ENCODE results near the gene RNF130. TPM values are rescaled to one million over a fixed set of nuclear protein-coding genes. Genes with fewer than 3 reads are reported as not detected.
A peak's percentile ranks its signal among the peaks of the same experiment; 100 is the strongest.

RNF130 gene
- total RNA-seq, 2 experiments from 2014 or later = 4.0 to 5.5 TPM

GRCh38 chr5:180079702-180080466 is 8.3 kb upstream of the RNF130 start:
- ChIA-PET POLR2A (interaction anchor here (0.6 to 1.0 kb wide), 2 partner anchors 10 to 54 kb away, joined by 3 read pairs; no protein-coding TSS in a partner anchor), CTCF (interaction anchor here (2.1 to 6.2 kb wide), 2 partner anchors 11 to 278 kb away, joined by 6 to 33 read pairs; no protein-coding TSS in a partner anchor)
- Mint-ChIP-seq H3K36me3 (ENCODE audit: low read depth) (no peaks in the 10 kb centered on the region), H3K9me3 (ENCODE audit: insufficient read depth) (no peaks in the 10 kb centered on the region), H3K4me1 (ENCODE audit: low read depth) (peaks cover 21% of the 10 kb centered on the region), H3K27ac (no peak overlapping the region), H3K4me3 (peak overlapping the region; percentile 16), H3K27me3 (ENCODE audit: low read depth) (peaks cover 33% of the 10 kb centered on the region)
- ATAC-seq = peak; percentile 21
- no peak for DNase-seq

GRCh38 chr5:180078348-180078747 is 6.8 kb upstream of the RNF130 start:
- ChIA-PET CTCF (interaction anchor here (6.2 kb wide), 1 partner anchor 12 kb away, joined by 33 read pairs; no protein-coding TSS in a partner anchor), POLR2A (no interaction called here)
- no peak for ATAC-seq
- H3K4me3 Mint-ChIP-seq = no peak overlapping the region
- H3K4me1 Mint-ChIP-seq (ENCODE audit: low read depth) = peaks cover 21% of the 10 kb centered on the region
- no peaks in the 10 kb centered on the region for H3K9me3 Mint-ChIP-seq (ENCODE audit: insufficient read depth)
- no peaks in the 10 kb centered on the region for H3K36me3 Mint-ChIP-seq (ENCODE audit: low read depth)
- no peak for DNase-seq
- no peak overlapping the region for H3K27ac Mint-ChIP-seq
- peaks cover 40% of the 10 kb centered on the region for H3K27me3 Mint-ChIP-seq (ENCODE audit: low read depth)

DNA sequence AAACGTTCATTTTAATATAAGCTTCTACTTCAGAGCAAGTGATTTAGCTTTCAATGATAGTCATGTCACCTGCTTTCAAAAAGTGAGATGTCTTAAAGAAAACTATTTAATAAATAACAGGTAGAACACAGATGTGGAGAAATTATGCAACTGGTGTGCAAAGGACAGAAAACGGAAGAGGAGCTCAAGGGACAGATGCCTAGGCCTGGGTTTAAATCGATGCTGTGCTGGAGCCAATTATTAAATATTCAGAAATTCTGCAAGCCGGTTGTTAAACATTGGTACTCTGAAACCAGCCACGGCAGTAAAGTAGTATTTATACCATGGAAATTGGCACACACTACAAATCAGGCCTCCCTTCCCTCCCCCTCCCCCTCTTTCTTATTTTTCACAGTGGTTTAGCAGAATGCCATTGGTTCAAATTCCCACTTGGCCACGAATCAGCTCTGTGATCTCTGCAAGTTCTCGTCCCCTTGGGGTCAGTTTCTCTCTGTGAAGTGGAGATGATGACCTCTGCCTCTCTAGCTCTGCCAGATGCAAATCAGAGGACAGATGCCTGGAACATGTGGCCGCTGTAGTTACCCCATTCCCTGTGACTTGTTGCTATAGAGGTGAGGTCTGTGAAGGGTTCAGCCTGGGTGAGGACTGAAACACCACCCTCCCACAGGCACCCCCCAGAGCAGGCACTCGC is 6.2 kb upstream of the RNF130 start:
- ATAC-seq (no peak), DNase-seq (no peak)
- POLR2A ChIA-PET = no interaction called here
- peaks cover 21% of the 10 kb centered on the region for H3K4me1 Mint-ChIP-seq (ENCODE audit: low read depth)
- H3K27me3 Mint-ChIP-seq (ENCODE audit: low read depth) = peaks cover 39% of the 10 kb centered on the region
- no peaks in the 10 kb centered on the region for H3K9me3 Mint-ChIP-seq (ENCODE audit: insufficient read depth)
- CTCF ChIA-PET = interaction anchor here (1.2 to 6.2 kb wide), 2 partner anchors 13 to 33 kb away, joined by 3 to 33 read pairs; no protein-coding TSS in a partner anchor
- H3K27ac Mint-ChIP-seq = no peak overlapping the region
- H3K36me3 Mint-ChIP-seq (ENCODE audit: low read depth) = no peaks in the 10 kb centered on the region
- H3K4me3 Mint-ChIP-seq = no peak overlapping the region

- Mint-ChIP-seq H3K4me1 (ENCODE audit: low read depth) (peaks cover 23% of the 10 kb centered on the region), H3K36me3 (ENCODE audit: low read depth) (peaks cover 2% of the 10 kb centered on the region), H3K9me3 (ENCODE audit: insufficient read depth) (no peaks in the 10 kb centered on the region), H3K4me3 (no peak overlapping the region), H3K27me3 (ENCODE audit: low read depth) (peaks cover 39% of the 10 kb centered on the region), H3K27ac (no peak overlapping the region)
- CTCF ChIA-PET = no interaction called here
- ATAC-seq = no peak
- DNase-seq = no peak
- POLR2A ChIA-PET = no interaction called here
These were observed 4.1 kb upstream of the RNF130 start for GRCh38 chr5:180075703-180076102.

DNA sequence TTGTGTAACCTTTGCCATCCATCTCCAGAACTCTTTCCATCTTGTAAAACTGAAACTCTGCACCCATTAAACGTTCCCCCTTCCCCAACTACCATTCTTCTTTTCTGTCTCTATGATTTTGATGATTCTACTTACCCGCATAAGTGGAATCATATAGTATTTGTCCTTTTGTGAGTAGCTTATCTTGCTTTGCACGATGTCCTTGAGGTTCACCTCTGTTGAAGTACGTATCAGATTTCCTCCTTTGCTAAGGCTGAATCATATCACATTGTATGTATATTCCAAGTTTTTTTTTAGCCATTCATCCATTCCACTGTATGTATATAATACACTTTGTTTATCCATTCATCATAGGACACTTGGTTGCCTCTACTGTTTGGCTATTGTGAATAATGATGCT is 2.9 kb upstream of the RNF130 start:
- no peak overlapping the region for H3K4me3 Mint-ChIP-seq
- H3K27ac Mint-ChIP-seq = no peak overlapping the region
- H3K4me1 Mint-ChIP-seq (ENCODE audit: low read depth) = peaks cover 26% of the 10 kb centered on the region
- DNase-seq (no peak), ATAC-seq (no peak)
- CTCF ChIA-PET = no interaction called here
- POLR2A ChIA-PET = interaction anchor here (0.6 kb wide), 1 partner anchor 152 kb away, joined by 6 read pairs; no protein-coding TSS in a partner anchor
- H3K27me3 Mint-ChIP-seq (ENCODE audit: low read depth) = peaks cover 40% of the 10 kb centered on the region
- no peaks in the 10 kb centered on the region for H3K9me3 Mint-ChIP-seq (ENCODE audit: insufficient read depth)
- peaks cover 2% of the 10 kb centered on the region for H3K36me3 Mint-ChIP-seq (ENCODE audit: low read depth)

DNA sequence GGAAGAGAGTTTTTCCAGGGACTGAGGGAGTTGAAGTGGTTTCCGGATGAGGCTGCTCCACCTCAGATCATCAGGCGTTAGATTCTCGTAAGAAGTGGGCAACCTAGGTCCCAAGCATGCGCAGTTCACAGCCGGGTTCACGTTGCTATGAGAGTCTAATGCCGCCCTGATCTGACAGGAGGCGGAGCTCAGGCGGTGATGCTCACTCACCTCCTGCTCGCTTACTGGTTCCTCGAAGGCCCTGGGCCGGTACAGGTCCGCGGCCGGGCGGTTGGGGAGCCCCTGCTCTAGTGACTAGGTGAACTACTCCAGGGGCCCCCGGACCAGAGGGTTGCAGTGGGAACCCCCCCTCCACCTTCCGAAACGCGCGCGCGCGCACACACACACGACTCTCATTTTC is 997 bp upstream of the RNF130 start:
- POLR2A ChIA-PET = no interaction called here
- H3K4me1 Mint-ChIP-seq (ENCODE audit: low read depth) = peaks cover 21% of the 10 kb centered on the region
- no peak overlapping the region for H3K27ac Mint-ChIP-seq
- H3K36me3 Mint-ChIP-seq (ENCODE audit: low read depth) = peaks cover 2% of the 10 kb centered on the region
- CTCF ChIA-PET = no interaction called here
- H3K27me3 Mint-ChIP-seq (ENCODE audit: low read depth) = peaks cover 31% of the 10 kb centered on the region
- no peak for DNase-seq
- no peaks in the 10 kb centered on the region for H3K9me3 Mint-ChIP-seq (ENCODE audit: insufficient read depth)
- peak overlapping the region; percentile 65 for H3K4me3 Mint-ChIP-seq
- ATAC-seq = no peak

GRCh38 chr5:180072256-180072548 is 643 bp upstream of the RNF130 start:
- POLR2A ChIA-PET = no interaction called here
- no peak for DNase-seq
- Mint-ChIP-seq H3K9me3 (ENCODE audit: insufficient read depth) (no peaks in the 10 kb centered on the region), H3K27me3 (ENCODE audit: low read depth) (peaks cover 31% of the 10 kb centered on the region), H3K27ac (no peak overlapping the region), H3K4me3 (peak overlapping the region; percentile 65), H3K36me3 (ENCODE audit: low read depth) (peaks cover 2% of the 10 kb centered on the region), H3K4me1 (ENCODE audit: low read depth) (peaks cover 21% of the 10 kb centered on the region)
- no peak for ATAC-seq
- CTCF ChIA-PET = no interaction called here

GRCh38 chr5:180070756-180071530 is 616 bp downstream of the RNF130 start:
- POLR2A ChIA-PET = no interaction called here
- peak; percentile 21 for ATAC-seq
- H3K27me3 Mint-ChIP-seq (ENCODE audit: low read depth) = peaks cover 31% of the 10 kb centered on the region

DNA sequence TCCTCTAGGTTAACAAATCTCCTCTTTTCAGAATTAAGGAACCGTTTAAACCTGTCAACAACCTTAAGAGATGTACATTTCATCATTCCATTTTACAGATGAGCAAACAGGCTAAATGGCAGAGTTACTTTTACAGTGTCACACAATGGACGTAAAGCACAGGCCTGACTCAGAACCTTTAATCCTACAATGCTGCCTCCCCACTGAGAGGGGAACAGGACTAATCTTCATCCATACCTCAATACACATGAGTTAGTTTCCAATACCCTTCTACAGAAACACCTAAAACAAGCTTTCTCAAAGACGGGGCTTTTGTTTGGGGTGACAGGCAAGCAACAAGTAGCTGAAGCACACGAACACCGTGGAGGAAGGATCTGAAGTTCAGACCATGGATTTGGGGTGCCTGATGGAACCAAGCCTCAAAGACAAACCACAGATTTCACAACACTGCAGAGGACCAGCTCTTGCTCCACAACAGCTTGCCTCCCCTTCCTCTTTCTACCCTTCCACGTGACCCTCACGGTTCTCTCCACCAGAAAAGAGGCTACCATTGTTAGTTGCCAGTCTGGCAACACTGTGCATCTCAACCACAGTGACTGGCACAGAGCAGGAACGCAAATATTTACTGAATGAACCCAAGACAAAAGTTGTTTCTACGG is 1.8 kb downstream of the RNF130 start:
- Mint-ChIP-seq H3K27ac (no peak overlapping the region), H3K27me3 (ENCODE audit: low read depth) (peaks cover 28% of the 10 kb centered on the region), H3K9me3 (ENCODE audit: insufficient read depth) (no peaks in the 10 kb centered on the region), H3K4me1 (ENCODE audit: low read depth) (peaks cover 21% of the 10 kb centered on the region), H3K36me3 (ENCODE audit: low read depth) (peaks cover 2% of the 10 kb centered on the region), H3K4me3 (no peak overlapping the region)
- no peak for ATAC-seq
- no peak for DNase-seq
- POLR2A ChIA-PET = interaction anchor here (0.8 kb wide), 1 partner anchor 10 kb away, joined by 3 read pairs; no protein-coding TSS in a partner anchor
- CTCF ChIA-PET = interaction anchor here (1.3 kb wide), 1 partner anchor 18 kb away, joined by 3 read pairs; no protein-coding TSS in a partner anchor

More at GRCh38 chr5:180070756-180071530, 616 bp downstream of the RNF130 start:
- DNase-seq = no peak
- Mint-ChIP-seq H3K4me3 (peak overlapping the region; percentile 63), H3K4me1 (ENCODE audit: low read depth) (peaks cover 21% of the 10 kb centered on the region), H3K27ac (peak overlapping the region; percentile 1), H3K36me3 (ENCODE audit: low read depth) (peaks cover 2% of the 10 kb centered on the region), H3K9me3 (ENCODE audit: insufficient read depth) (no peaks in the 10 kb centered on the region)
- CTCF ChIA-PET = interaction anchor here (1.3 kb wide), 1 partner anchor 17 kb away, joined by 3 read pairs; no protein-coding TSS in a partner anchor

DNA sequence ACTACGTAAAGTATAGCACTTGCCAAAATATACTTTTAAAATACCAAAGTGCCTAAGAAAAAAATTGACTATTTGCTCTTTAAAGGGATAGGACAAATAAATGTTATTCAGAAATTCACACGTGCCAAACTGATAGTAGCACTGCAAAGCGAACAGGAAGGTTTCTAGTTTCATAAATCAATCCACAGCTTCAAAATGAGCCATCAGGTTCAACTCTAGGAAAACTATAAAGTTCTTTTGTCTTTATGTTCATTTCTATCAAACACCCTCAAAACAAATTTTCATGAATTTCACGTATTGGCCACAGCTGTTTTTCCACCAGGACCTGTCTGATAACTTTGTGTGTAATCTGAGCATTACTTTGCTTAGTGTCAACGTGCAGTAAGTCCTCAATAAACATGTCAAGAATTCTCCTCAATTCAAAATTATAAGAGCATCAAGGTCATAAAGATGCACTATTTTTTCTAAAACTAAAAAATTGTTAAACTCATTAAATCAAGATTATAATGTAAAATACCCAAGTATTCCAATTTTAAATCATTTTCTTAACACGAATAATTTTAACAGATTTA is 3.0 kb downstream of the RNF130 start:
- CTCF ChIA-PET = interaction anchor here (1.1 kb wide), 1 partner anchor 305 kb away, joined by 3 read pairs; no protein-coding TSS in a partner anchor
- peaks cover 26% of the 10 kb centered on the region for H3K27me3 Mint-ChIP-seq (ENCODE audit: low read depth)
- no peak overlapping the region for H3K4me3 Mint-ChIP-seq
- DNase-seq = no peak
- H3K36me3 Mint-ChIP-seq (ENCODE audit: low read depth) = peaks cover 2% of the 10 kb centered on the region
- POLR2A ChIA-PET = no interaction called here
- no peak overlapping the region for H3K27ac Mint-ChIP-seq
- no peaks in the 10 kb centered on the region for H3K9me3 Mint-ChIP-seq (ENCODE audit: insufficient read depth)
- peaks cover 21% of the 10 kb centered on the region for H3K4me1 Mint-ChIP-seq (ENCODE audit: low read depth)
- no peak for ATAC-seq

GRCh38 chr5:180067986-180068385 is 3.6 kb downstream of the RNF130 start:
- CTCF ChIA-PET = interaction anchor here (1.1 kb wide), 1 partner anchor 305 kb away, joined by 3 read pairs; no protein-coding TSS in a partner anchor
- Mint-ChIP-seq H3K27me3 (ENCODE audit: low read depth) (peaks cover 24% of the 10 kb centered on the region), H3K27ac (no peak overlapping the region), H3K4me3 (no peak overlapping the region), H3K36me3 (ENCODE audit: low read depth) (peaks cover 2% of the 10 kb centered on the region), H3K9me3 (ENCODE audit: insufficient read depth) (no peaks in the 10 kb centered on the region), H3K4me1 (ENCODE audit: low read depth) (peaks cover 21% of the 10 kb centered on the region)
- POLR2A ChIA-PET = no interaction called here
- no peak for ATAC-seq
- DNase-seq = no peak
